Middle frontal gyrus (tissue), 1 donor: ENCODE data around the gene ADAMTSL3.
"Not testable (repeated sequence)": the region's sequence is repeated elsewhere in the genome, so short reads cannot be mapped to it uniquely, and the experiment has no call there.

ENCODE experiments used
- DNase-seq: peaks from one replicate; pipeline ENCODE4 v3.0.0-alpha.2; 2015; ENCODE audit warnings: low spot score; ENCODE audit errors: extremely low spot score

Gene ADAMTSL3

GRCh38 chr15:83700082-83700481 lies 46.2 kb downstream of the ADAMTSL3 start:
- DNase-seq, result no peak

- DNase-seq, result not testable (repeated sequence)
These were observed 48.4 kb downstream of the ADAMTSL3 start for GRCh38 chr15:83702314-83702713.

- no peak for DNase-seq
These were observed 54.4 kb downstream of the ADAMTSL3 start for GRCh38 chr15:83708328-83708727.

- no peak for DNase-seq
These were observed 55.3 kb downstream of the ADAMTSL3 start for GRCh38 chr15:83709241-83709640.

- DNase-seq, result no peak
These were observed 55.9 kb downstream of the ADAMTSL3 start for GRCh38 chr15:83709811-83710210.

GRCh38 chr15:83710452-83710851 lies 56.5 kb downstream of the ADAMTSL3 start:
- no peak for DNase-seq

- DNase-seq, result no peak
These were observed 57.3 kb downstream of the ADAMTSL3 start for GRCh38 chr15:83711236-83711635.

GRCh38 chr15:83713242-83713641 lies 59.3 kb downstream of the ADAMTSL3 start:
- no peak for DNase-seq

GRCh38 chr15:83714939-83715628 lies 61.2 kb downstream of the ADAMTSL3 start:
- no peak for DNase-seq

- DNase-seq, result no peak
These were observed 62.7 kb downstream of the ADAMTSL3 start for GRCh38 chr15:83716605-83717004.

- no peak for DNase-seq
These were observed 63.1 kb downstream of the ADAMTSL3 start for GRCh38 chr15:83717010-83717409.

GRCh38 chr15:83720468-83720867 lies 66.5 kb downstream of the ADAMTSL3 start:
- DNase-seq, result no peak

GRCh38 chr15:83721031-83721430 lies 67.1 kb downstream of the ADAMTSL3 start:
- DNase-seq, result no peak

- no peak for DNase-seq
These were observed 68.1 kb downstream of the ADAMTSL3 start for GRCh38 chr15:83721981-83722380.

GRCh38 chr15:83723216-83723615 lies 69.3 kb downstream of the ADAMTSL3 start:
- DNase-seq, result no peak

- no peak for DNase-seq
These were observed 78.3 kb downstream of the ADAMTSL3 start for GRCh38 chr15:83732196-83732595.

- DNase-seq, result no peak
These were observed 78.8 kb downstream of the ADAMTSL3 start for GRCh38 chr15:83732770-83733169.

GRCh38 chr15:83733206-83733605 lies 79.3 kb downstream of the ADAMTSL3 start:
- DNase-seq, result no peak

- no peak for DNase-seq
These were observed 79.8 kb downstream of the ADAMTSL3 start for GRCh38 chr15:83733691-83734090.

- no peak for DNase-seq
These were observed 80.6 kb downstream of the ADAMTSL3 start for GRCh38 chr15:83734487-83734886.

GRCh38 chr15:83739629-83740028 lies 85.7 kb downstream of the ADAMTSL3 start:
- DNase-seq, result no peak

GRCh38 chr15:83745771-83746170 lies 91.8 kb downstream of the ADAMTSL3 start:
- no peak for DNase-seq

GRCh38 chr15:83746231-83746630 lies 92.3 kb downstream of the ADAMTSL3 start:
- no peak for DNase-seq
